Activated CD8-positive, alpha-beta memory T cell treated with anti-CD3 and anti-CD28 coated beads, Interleukin-2, amount 10 ng/mL, durations not matched to agents 7 days and 5 days (primary cell): ENCODE results near the gene FOXP4. TPM values are rescaled to one million over a fixed set of nuclear protein-coding genes. Genes with fewer than 3 reads are reported as not detected.
A peak's percentile ranks its signal among the peaks of the same experiment; 100 is the strongest.

Source experiments
- ATAC-seq: fragments of 150-1000 bp; cut with Tn5 transposase; one replicate; pipeline ENCODE4 v1.10.0; 2021; ENCODE audit warnings: moderate library complexity
- CTCF ChIA-PET: fragments of 350-600 bp; sonication (Branson Sonifier 250); formaldehyde crosslinking; loops from one replicate; lab custom pipeline; 2021; ENCODE audit warnings: antibody characterized with exemption; lab: Charles Lee
- DNase-seq: peaks from one replicate; pipeline ENCODE4 v3.0.0-alpha.2; 2020
- H3K27ac Mint-ChIP-seq: one replicate; pipeline ENCODE4 v1.8.0; 2021; ENCODE audit warnings: mild to moderate bottlenecking, mixed read lengths
- H3K27me3 Mint-ChIP-seq: one replicate; pipeline ENCODE4 v1.8.0; 2021; ENCODE audit warnings: mixed read lengths
- H3K36me3 Mint-ChIP-seq: one replicate; pipeline ENCODE4 v1.8.0; 2021; ENCODE audit warnings: mild to moderate bottlenecking, mixed read lengths
- H3K4me1 Mint-ChIP-seq: one replicate; pipeline ENCODE4 v1.8.0; 2021; ENCODE audit warnings: mixed read lengths
- H3K4me3 Mint-ChIP-seq: one replicate; pipeline ENCODE4 v1.8.0; 2021; ENCODE audit warnings: mild to moderate bottlenecking, moderate library complexity, mixed read lengths
- H3K9me3 Mint-ChIP-seq: one replicate; pipeline ENCODE4 v1.8.0; 2022; ENCODE audit warnings: low read depth, mixed read lengths
- total RNA-seq, 2 experiments: library from RNA; stranded (reverse); gene quantifications; one replicate each; pipeline ENCODE4 v1.2.3, GENCODE V29; 2021

The FOXP4 gene
- total RNA-seq, 2 experiments from 2014 or later = 6.5 to 7.7 TPM

- CTCF ChIA-PET = no interaction called here
- H3K36me3 Mint-ChIP-seq = no peaks in the 10 kb centered on the region
- H3K4me3 Mint-ChIP-seq = no peak overlapping the region
- H3K27me3 Mint-ChIP-seq = peaks cover 54% of the 10 kb centered on the region
- ATAC-seq = no peak
- no peaks in the 10 kb centered on the region for H3K9me3 Mint-ChIP-seq
- DNase-seq = no peak
- no peak overlapping the region for H3K27ac Mint-ChIP-seq
- H3K4me1 Mint-ChIP-seq = peaks cover 26% of the 10 kb centered on the region
These were observed 12.0 kb downstream of the FOXP4 start for GRCh38 chr6:41558033-41558807.

DNA sequence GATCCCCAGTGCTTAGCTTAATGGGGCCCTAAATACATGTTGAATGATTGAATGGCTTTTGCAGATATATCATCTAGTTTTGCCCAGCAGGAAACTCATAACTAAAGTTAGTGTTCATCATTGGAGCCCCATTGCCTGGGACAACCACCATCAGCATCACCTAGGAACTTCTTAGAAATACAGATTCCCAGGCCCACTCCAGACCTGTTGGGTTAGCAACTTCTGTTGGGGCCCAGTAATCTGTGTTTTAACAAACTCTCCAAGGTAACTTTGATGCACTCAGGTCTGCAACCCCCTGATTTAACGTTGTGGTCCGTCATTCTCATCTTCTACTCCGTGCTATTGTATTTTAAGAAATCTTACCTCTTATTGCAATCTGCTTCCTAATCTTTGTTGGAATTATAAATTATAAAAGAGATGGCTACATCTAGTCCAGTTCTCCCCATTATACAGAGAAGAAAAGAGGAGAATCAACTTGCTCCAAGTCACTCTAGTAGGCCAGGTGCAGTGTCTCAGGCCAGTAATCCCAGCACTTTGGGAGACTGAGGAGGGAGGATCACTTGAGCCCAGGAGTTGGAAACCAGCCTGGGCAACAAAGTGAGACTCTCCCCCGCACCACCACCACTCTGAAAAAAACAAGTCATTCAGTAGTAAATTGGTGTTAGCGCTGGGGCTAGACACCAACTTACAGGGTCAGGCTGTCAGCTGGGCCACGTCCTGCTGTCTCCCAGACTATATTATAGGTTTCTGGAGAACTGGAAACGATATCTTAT, 13.7 kb downstream of the FOXP4 start:
- Mint-ChIP-seq H3K4me1 (peaks cover 26% of the 10 kb centered on the region), H3K9me3 (no peaks in the 10 kb centered on the region), H3K27me3 (peaks cover 62% of the 10 kb centered on the region), H3K4me3 (peak overlapping the region; percentile 75), H3K36me3 (no peaks in the 10 kb centered on the region), H3K27ac (no peak overlapping the region)
- ATAC-seq = no peak
- CTCF ChIA-PET = no interaction called here
- no peak for DNase-seq

GRCh38 chr6:41560431-41561192, 14.4 kb downstream of the FOXP4 start:
- peaks cover 61% of the 10 kb centered on the region for H3K27me3 Mint-ChIP-seq
- CTCF ChIA-PET = interaction anchor here (0.5 to 1.6 kb wide), 8 partner anchors 8 to 192 kb away, joined by 3 to 6 read pairs (median 3); no protein-coding TSS in a partner anchor
- peak overlapping the region; percentile 75 for H3K4me3 Mint-ChIP-seq
- peak overlapping the region; percentile 68 for H3K27ac Mint-ChIP-seq
- H3K9me3 Mint-ChIP-seq = no peaks in the 10 kb centered on the region
- ATAC-seq (peak; percentile 95), DNase-seq (peak; percentile 94)
- H3K4me1 Mint-ChIP-seq = peaks cover 26% of the 10 kb centered on the region
- H3K36me3 Mint-ChIP-seq = no peaks in the 10 kb centered on the region

DNA sequence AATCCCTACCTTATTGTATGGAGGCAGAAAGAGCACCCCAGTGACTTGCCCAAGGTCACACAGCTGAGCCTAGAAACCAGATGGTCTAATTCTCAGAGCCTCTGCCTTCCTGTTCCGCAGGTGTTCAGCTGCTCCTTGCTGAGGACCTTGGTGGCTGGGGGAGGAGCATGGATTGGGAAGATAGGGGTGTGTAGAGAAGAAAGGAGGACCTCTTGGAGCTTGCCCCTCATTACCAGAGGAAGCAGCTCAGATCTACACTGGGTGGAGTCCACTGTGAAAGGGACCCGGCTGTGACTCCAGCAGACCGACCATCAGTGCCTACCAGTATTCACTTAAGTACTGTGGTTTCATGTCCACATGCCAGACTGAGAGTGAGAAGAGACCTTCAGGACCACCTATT, 15.2 kb downstream of the FOXP4 start:
- Mint-ChIP-seq H3K27me3 (peaks cover 57% of the 10 kb centered on the region), H3K9me3 (no peaks in the 10 kb centered on the region), H3K36me3 (no peaks in the 10 kb centered on the region), H3K4me3 (no peak overlapping the region), H3K27ac (no peak overlapping the region), H3K4me1 (peaks cover 26% of the 10 kb centered on the region)
- DNase-seq (no peak), ATAC-seq (no peak)
- CTCF ChIA-PET = interaction anchor here (0.5 to 1.6 kb wide), 7 partner anchors 9 to 139 kb away, joined by 3 to 6 read pairs (median 3); no protein-coding TSS in a partner anchor

DNA sequence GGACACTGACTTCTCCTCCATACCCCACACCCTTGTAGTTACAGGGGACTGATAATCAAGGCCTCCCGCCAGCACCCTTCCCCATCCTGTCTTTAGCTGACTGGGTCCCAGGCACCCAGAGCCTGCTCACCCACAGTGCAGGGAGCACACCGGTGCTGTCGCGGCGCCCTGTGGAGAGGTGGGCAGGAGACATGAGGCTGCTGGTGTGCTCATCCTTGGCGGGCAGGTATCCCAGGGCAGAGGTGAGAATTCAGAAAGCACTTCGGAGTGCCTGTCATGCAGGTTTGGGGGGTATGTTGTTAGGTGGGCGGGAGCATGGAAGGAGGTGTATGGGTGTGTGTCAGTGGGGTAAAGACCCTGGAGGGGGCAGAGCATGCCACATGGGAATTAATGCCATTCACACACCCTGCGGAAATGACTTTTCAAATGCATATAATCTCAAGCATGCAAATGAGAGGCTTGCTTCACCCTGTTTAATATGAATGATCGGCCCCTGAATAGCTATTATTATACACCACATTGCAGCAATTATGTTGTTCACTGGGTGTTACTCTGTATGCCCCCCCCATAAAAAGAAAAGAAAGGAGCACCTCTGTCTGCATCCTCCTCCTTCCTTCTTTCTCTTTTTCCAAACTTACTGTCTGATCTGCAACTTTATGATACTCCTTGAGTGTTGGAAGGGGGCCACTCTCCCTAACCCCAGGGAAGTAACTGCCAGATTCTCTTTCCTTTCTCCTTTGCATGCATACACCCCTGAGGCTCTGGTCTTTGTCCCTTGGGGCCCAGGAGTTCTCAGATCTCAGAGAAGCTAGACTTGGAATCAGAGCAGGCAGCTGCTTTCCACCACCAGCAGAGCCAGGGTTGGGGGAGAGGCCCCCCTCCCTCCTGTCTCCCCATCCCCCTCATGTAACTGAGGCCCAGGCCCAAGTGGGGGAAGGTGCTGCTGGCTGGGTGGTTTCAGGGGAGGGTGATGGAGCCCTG, 16.0 kb downstream of the FOXP4 start:
- Mint-ChIP-seq H3K36me3 (no peaks in the 10 kb centered on the region), H3K4me1 (peaks cover 26% of the 10 kb centered on the region), H3K27ac (no peak overlapping the region), H3K27me3 (peaks cover 49% of the 10 kb centered on the region), H3K9me3 (no peaks in the 10 kb centered on the region), H3K4me3 (no peak overlapping the region)
- CTCF ChIA-PET = interaction anchor here (1.0 to 1.6 kb wide), 3 partner anchors 30 to 139 kb away, joined by 3 to 6 read pairs (median 3); no protein-coding TSS in a partner anchor
- DNase-seq (no peak), ATAC-seq (no peak)

DNA sequence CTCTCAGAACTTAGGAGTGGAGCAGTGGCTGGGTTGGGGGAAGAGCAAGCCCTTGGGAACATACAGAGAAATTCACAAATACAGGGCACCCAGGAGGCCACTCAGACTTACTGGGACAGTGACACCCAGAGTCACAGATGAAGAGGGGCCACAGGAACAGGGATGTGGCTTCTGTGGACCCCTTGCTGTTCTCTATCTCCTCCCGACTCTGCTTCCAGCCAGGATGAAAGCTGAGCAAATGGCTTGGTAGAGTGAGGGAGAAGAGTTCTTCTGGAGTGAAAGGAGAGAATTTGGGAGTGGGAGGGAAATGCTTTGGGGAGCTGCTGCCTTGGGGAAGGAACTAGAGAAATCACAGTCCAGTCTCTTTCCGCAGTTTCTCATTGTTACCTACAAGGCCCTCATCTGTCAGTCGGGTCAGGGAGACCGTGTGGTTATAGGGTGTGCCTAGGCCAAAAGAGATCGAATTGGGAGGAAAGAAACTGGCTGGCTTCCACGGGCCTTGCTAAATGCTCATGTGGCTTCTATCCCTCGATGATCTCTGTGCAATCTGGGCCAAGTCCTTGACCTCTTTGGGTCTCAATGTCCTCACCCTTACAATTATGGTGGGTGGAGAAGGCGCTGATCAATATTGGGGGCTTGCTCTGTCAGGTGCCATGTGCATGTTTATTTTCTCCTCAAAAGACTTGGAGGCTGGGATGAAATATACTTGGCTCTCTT, 17.0 kb downstream of the FOXP4 start:
- Mint-ChIP-seq H3K36me3 (no peaks in the 10 kb centered on the region), H3K27me3 (peaks cover 40% of the 10 kb centered on the region)
- CTCF ChIA-PET = no interaction called here

GRCh38 chr6:41564448-41565142, 18.4 kb downstream of the FOXP4 start:
- Mint-ChIP-seq H3K4me3 (no peak overlapping the region), H3K4me1 (peaks cover 22% of the 10 kb centered on the region), H3K27ac (no peak overlapping the region), H3K27me3 (peaks cover 33% of the 10 kb centered on the region), H3K9me3 (no peaks in the 10 kb centered on the region), H3K36me3 (no peaks in the 10 kb centered on the region)
- DNase-seq (no peak), ATAC-seq (no peak)
- CTCF ChIA-PET = no interaction called here

More for the DNA sequence above, 17.0 kb downstream of the FOXP4 start:
- H3K4me1 Mint-ChIP-seq = peaks cover 26% of the 10 kb centered on the region
- no peak for DNase-seq
- no peak overlapping the region for H3K4me3 Mint-ChIP-seq
- no peaks in the 10 kb centered on the region for H3K9me3 Mint-ChIP-seq
- no peak overlapping the region for H3K27ac Mint-ChIP-seq
- no peak for ATAC-seq

DNA sequence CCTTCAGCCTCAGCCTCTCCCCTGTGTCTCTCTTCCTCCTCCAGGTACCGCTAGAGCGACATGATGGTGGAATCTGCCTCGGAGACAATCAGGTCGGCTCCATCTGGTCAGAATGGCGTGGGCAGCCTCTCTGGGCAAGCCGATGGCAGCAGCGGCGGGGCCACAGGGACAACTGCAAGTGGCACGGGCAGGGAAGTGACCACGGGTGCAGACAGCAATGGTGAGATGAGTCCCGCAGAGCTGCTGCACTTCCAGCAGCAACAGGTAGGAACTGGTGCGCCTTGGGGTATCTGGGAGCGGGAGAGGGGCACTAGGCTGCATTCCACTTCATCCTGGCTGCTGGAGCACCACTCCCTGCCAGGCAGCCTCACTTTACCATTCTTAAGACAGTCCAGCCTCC, 19.5 kb downstream of the FOXP4 start:
- CTCF ChIA-PET = no interaction called here
- H3K4me1 Mint-ChIP-seq = peaks cover 12% of the 10 kb centered on the region
- H3K27ac Mint-ChIP-seq = no peak overlapping the region
- H3K4me3 Mint-ChIP-seq = no peak overlapping the region
- no peaks in the 10 kb centered on the region for H3K36me3 Mint-ChIP-seq
- ATAC-seq (no peak), DNase-seq (no peak)
- no peaks in the 10 kb centered on the region for H3K9me3 Mint-ChIP-seq
- peaks cover 27% of the 10 kb centered on the region for H3K27me3 Mint-ChIP-seq

- no peaks in the 10 kb centered on the region for H3K9me3 Mint-ChIP-seq
- peaks cover 2% of the 10 kb centered on the region for H3K4me1 Mint-ChIP-seq
- H3K36me3 Mint-ChIP-seq = no peaks in the 10 kb centered on the region
- H3K27me3 Mint-ChIP-seq = peaks cover 22% of the 10 kb centered on the region
- no peak overlapping the region for H3K4me3 Mint-ChIP-seq
- ATAC-seq (no peak), DNase-seq (no peak)
- CTCF ChIA-PET = no interaction called here
- H3K27ac Mint-ChIP-seq = no peak overlapping the region
These were observed 20.8 kb downstream of the FOXP4 start for GRCh38 chr6:41566961-41567360.

GRCh38 chr6:41567684-41568083, 21.5 kb downstream of the FOXP4 start:
- peaks cover 16% of the 10 kb centered on the region for H3K27me3 Mint-ChIP-seq
- H3K36me3 Mint-ChIP-seq = no peaks in the 10 kb centered on the region
- CTCF ChIA-PET = interaction anchor here (1.2 kb wide), 1 partner anchor 143 kb away, joined by 3 read pairs; no protein-coding TSS in a partner anchor
- no peak overlapping the region for H3K27ac Mint-ChIP-seq
- DNase-seq (no peak), ATAC-seq (no peak)
- H3K4me3 Mint-ChIP-seq = no peak overlapping the region
- H3K9me3 Mint-ChIP-seq = no peaks in the 10 kb centered on the region
- no peaks in the 10 kb centered on the region for H3K4me1 Mint-ChIP-seq

DNA sequence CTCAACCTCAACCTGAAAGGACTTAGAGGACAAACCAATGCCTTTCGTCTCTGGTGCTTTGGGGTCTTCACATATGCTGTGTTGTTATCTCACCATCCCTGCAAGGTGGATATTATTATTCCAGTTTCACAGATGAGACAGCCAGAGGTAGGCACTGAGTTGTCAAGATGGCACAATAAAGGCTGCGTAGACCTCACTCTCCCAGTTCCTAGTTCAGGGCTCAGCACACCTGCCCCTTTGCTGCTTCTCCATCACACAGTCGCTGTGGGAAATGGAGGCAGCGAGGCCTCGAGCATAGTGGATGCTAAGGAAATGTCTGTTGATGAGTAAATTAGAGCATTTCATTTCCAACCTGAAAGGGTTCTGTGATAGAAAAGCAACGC, 22.0 kb downstream of the FOXP4 start:
- H3K9me3 Mint-ChIP-seq = no peaks in the 10 kb centered on the region
- ATAC-seq (no peak), DNase-seq (no peak)
- H3K27me3 Mint-ChIP-seq = peaks cover 11% of the 10 kb centered on the region
- no peaks in the 10 kb centered on the region for H3K36me3 Mint-ChIP-seq
- CTCF ChIA-PET = interaction anchor here (1.2 kb wide), 1 partner anchor 144 kb away, joined by 3 read pairs; no protein-coding TSS in a partner anchor
- H3K4me1 Mint-ChIP-seq = no peaks in the 10 kb centered on the region
- H3K4me3 Mint-ChIP-seq = no peak overlapping the region
- H3K27ac Mint-ChIP-seq = no peak overlapping the region
